ENCODE measurements around the gene AHI1.
"Not testable (repeated sequence)": the region's sequence is repeated elsewhere in the genome, so short reads cannot be mapped to it uniquely, and the experiment has no call there.

The AHI1 gene

GRCh38 chr6:135256866-135257265, 240.7 kb downstream of the AHI1 start:
- TF ChIP-seq, protein P1, sequence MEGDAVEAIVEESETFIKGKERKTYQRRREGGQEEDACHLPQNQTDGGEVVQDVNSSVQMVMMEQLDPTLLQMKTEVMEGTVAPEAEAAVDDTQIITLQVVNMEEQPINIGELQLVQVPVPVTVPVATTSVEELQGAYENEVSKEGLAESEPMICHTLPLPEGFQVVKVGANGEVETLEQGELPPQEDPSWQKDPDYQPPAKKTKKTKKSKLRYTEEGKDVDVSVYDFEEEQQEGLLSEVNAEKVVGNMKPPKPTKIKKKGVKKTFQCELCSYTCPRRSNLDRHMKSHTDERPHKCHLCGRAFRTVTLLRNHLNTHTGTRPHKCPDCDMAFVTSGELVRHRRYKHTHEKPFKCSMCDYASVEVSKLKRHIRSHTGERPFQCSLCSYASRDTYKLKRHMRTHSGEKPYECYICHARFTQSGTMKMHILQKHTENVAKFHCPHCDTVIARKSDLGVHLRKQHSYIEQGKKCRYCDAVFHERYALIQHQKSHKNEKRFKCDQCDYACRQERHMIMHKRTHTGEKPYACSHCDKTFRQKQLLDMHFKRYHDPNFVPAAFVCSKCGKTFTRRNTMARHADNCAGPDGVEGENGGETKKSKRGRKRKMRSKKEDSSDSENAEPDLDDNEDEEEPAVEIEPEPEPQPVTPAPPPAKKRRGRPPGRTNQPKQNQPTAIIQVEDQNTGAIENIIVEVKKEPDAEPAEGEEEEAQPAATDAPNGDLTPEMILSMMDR (IDR thresholded peaks at IDR 0.05; ENCODE audit: extremely low read depth, missing control alignments): no peak

GRCh38 chr6:135254471-135254870, 243.1 kb downstream of the AHI1 start:
- TF ChIP-seq, protein P1 (IDR thresholded peaks at IDR 0.05; ENCODE audit: extremely low read depth, missing control alignments): no peak
- no peak for DNase-seq (ENCODE audit: low spot score)

More at GRCh38 chr6:135256866-135257265, 240.7 kb downstream of the AHI1 start:
- no peak for DNase-seq (ENCODE audit: low spot score)

- DNase-seq (ENCODE audit: low spot score): no peak
- TF ChIP-seq, protein P1 (IDR thresholded peaks at IDR 0.05; ENCODE audit: extremely low read depth, missing control alignments): no peak
Measured at GRCh38 chr6:135251498-135252441, 245.8 kb downstream of the AHI1 start.

- TF ChIP-seq, protein P1 (IDR thresholded peaks at IDR 0.05; ENCODE audit: extremely low read depth, missing control alignments): no peak
- no peak for DNase-seq (ENCODE audit: low spot score)
Measured at GRCh38 chr6:135250751-135251497, 246.6 kb downstream of the AHI1 start.

DNA sequence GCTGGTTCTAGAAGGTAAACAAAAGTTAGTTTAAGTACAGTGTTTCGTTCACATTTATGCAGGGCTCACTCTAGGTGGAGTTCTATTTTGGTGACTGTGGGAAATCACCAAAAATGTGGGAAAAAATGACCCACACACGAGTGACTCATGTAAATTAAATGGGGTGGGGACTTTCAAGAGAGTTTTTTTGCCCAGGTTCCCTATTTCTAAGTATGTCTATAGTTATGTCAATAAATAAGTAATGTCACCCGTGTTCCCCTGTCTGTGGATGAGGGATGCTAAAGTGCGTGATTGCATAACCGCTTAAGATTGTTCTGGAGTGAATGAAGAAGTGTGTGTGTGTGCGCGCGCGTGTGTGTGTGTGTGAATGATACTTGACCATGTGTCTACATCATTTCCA, 247.3 kb downstream of the AHI1 start:
- no peak for DNase-seq (ENCODE audit: low spot score)
- TF ChIP-seq, protein P1 (IDR thresholded peaks at IDR 0.05; ENCODE audit: extremely low read depth, missing control alignments): no peak

- not testable (repeated sequence) for DNase-seq (ENCODE audit: low spot score)
Measured at GRCh38 chr6:135246412-135247012, 251.0 kb downstream of the AHI1 start.

DNA sequence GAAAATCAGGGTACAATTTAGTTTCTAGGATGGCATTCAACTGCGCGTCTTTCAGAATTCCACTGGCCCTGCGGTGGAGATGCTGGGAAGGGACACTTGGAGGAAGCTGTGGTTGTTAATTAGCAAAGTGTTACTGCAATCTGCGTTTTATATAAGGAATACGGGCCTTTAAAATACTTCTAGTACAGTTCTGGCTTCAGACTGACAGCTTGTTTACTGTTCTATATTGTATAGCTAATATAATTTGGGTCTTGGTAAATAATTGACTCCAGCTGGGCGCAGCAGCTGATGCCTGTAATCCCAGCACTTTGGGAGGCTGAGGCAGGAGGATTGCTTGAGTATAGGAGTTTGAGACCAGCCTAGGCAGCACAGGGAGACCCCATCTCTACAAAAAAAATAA, 252.7 kb downstream of the AHI1 start:
- no peak for DNase-seq (ENCODE audit: low spot score)
- TF ChIP-seq, protein P1 (IDR thresholded peaks at IDR 0.05; ENCODE audit: extremely low read depth, missing control alignments): no peak
